Measurements from ENCODE around the gene BCAS1. TPM values are rescaled to one million over a fixed set of nuclear protein-coding genes. Genes with fewer than 3 reads are reported as not detected.

Gene BCAS1
- total RNA-seq, 1 donor from 2014 or later, result not detected

- no peaks in the 10 kb centered on the region for H3K27me3 Mint-ChIP-seq (ENCODE audit: low read depth)
- H3K27ac Mint-ChIP-seq (ENCODE audit: unreplicated experiment), result peak overlapping the region; percentile 76
- H3K4me1 Mint-ChIP-seq, result peaks cover 53% of the 10 kb centered on the region
- no peaks in the 10 kb centered on the region for H3K36me3 Mint-ChIP-seq (ENCODE audit: low read depth)
- TF ChIP-seq CTCF (conservative IDR thresholded peaks at IDR 0.05), result peak; percentile 80
- peak overlapping the region; percentile 85 for H3K4me3 Mint-ChIP-seq
- peak; percentile 76 for DNase-seq (ENCODE audit: low read depth, low spot score)
- H3K9me3 Mint-ChIP-seq, result no peaks in the 10 kb centered on the region
These were observed 130.6 kb downstream of the BCAS1 start for GRCh38 chr20:53939572-53940359.

- DNase-seq (ENCODE audit: low read depth, low spot score), result no peak
- H3K27me3 Mint-ChIP-seq (ENCODE audit: low read depth), result no peaks in the 10 kb centered on the region
- no peaks in the 10 kb centered on the region for H3K9me3 Mint-ChIP-seq
- no peak overlapping the region for H3K4me3 Mint-ChIP-seq
- no peak overlapping the region for H3K27ac Mint-ChIP-seq (ENCODE audit: unreplicated experiment)
- TF ChIP-seq CTCF (conservative IDR thresholded peaks at IDR 0.05), result no peak
- peaks cover 59% of the 10 kb centered on the region for H3K4me1 Mint-ChIP-seq
- no peaks in the 10 kb centered on the region for H3K36me3 Mint-ChIP-seq (ENCODE audit: low read depth)
These were observed 131.2 kb downstream of the BCAS1 start for GRCh38 chr20:53939190-53939571.

- no peaks in the 10 kb centered on the region for H3K36me3 Mint-ChIP-seq (ENCODE audit: low read depth)
- no peak for TF ChIP-seq CTCF (conservative IDR thresholded peaks at IDR 0.05)
- no peak overlapping the region for H3K4me3 Mint-ChIP-seq
- H3K4me1 Mint-ChIP-seq, result peaks cover 59% of the 10 kb centered on the region
- H3K27me3 Mint-ChIP-seq (ENCODE audit: low read depth), result no peaks in the 10 kb centered on the region
- no peaks in the 10 kb centered on the region for H3K9me3 Mint-ChIP-seq
- no peak for DNase-seq (ENCODE audit: low read depth, low spot score)
- no peak overlapping the region for H3K27ac Mint-ChIP-seq (ENCODE audit: unreplicated experiment)
These were observed 131.7 kb downstream of the BCAS1 start for GRCh38 chr20:53938739-53939138.

GRCh38 chr20:53937929-53938367, 132.4 kb downstream of the BCAS1 start:
- no peak for DNase-seq (ENCODE audit: low read depth, low spot score)
- TF ChIP-seq CTCF (conservative IDR thresholded peaks at IDR 0.05), result no peak
- no peak overlapping the region for H3K27ac Mint-ChIP-seq (ENCODE audit: unreplicated experiment)
- H3K9me3 Mint-ChIP-seq, result no peaks in the 10 kb centered on the region
- H3K4me3 Mint-ChIP-seq, result no peak overlapping the region
- H3K27me3 Mint-ChIP-seq (ENCODE audit: low read depth), result no peaks in the 10 kb centered on the region
- H3K36me3 Mint-ChIP-seq (ENCODE audit: low read depth), result no peaks in the 10 kb centered on the region
- peaks cover 58% of the 10 kb centered on the region for H3K4me1 Mint-ChIP-seq

- TF ChIP-seq CTCF (conservative IDR thresholded peaks at IDR 0.05), result no peak
- H3K36me3 Mint-ChIP-seq (ENCODE audit: low read depth), result no peaks in the 10 kb centered on the region
- no peak for DNase-seq (ENCODE audit: low read depth, low spot score)
- no peak overlapping the region for H3K27ac Mint-ChIP-seq (ENCODE audit: unreplicated experiment)
- no peak overlapping the region for H3K4me3 Mint-ChIP-seq
- H3K27me3 Mint-ChIP-seq (ENCODE audit: low read depth), result no peaks in the 10 kb centered on the region
- peaks cover 54% of the 10 kb centered on the region for H3K4me1 Mint-ChIP-seq
- no peaks in the 10 kb centered on the region for H3K9me3 Mint-ChIP-seq
These were observed 133.1 kb downstream of the BCAS1 start for GRCh38 chr20:53937339-53937741.
